GM19099 (cell line): ENCODE measurements around the gene EZH1.

Source experiments
- POLR2A ChIP-seq: IDR thresholded peaks from 3 replicates; pipeline ENCODE4 v1.6.1; 2011; ENCODE audit warnings: low read depth; ENCODE audit not compliant: insufficient read length; ENCODE audit errors: extremely low read depth

Gene EZH1

DNA sequence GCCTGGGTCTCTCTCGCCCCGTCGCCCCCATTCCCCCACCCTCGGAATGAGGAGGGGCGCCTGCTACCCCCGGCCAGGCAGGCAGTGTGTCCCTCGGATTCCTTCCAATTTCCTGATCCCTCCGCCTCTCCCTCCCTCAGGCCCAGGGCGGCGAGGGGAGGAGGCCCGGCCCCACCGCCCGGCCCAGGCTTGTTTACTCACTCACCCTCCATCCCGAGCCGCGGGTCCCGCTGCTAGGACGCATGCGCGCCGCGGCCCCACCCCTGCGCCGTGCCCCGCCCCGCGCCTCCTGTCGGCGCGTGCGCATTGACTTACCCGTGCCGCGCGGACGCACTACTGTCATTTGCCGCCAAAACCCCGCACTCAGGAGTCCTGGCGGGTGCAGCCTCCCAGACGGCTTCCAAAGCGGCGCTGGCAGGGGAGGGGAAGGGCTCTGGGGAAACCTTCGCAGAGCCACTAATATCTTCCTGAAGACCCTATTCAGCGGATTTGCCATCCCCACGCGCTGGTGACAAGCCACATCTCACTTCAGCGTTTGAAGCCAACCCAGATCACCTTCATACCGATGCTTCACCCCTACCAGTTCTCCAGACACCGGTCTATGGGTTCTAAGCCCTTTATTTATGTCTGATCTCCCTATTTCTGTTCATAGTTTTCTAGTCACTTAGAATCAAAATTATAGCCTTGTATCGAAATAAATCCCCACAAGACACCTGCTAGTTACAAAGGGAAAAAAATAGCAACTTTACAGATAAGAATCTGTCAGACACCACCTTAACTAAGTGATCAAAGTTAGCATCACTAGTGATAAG, at the start of gene EZH1:
Gene EZH1, minus strand, starts transcription at position 235 of the 812 bp plus-strand sequence. CDS start 16,099 bp downstream, outside the sequence.
- peak; percentile 72 for TF ChIP-seq POLR2A

DNA sequence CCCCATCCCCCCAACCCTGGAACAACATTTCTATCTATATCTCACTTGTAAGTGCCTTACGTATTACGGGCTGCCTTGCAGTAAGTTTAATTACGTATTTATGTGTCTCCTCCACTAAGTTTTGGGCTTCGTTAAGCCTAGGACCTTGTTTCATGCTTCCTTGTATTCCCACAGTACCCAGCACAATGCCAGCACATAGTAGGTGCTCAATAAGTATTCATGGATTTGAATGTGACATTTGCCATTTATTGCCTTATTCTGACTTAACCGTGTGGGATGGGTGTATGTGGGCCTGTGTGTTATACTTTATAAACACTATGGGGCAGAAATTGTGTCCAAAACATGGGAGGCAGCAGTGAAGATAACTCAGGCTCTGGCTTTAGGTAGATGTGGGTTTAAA, 47.7 kb upstream of the EZH1 start:
- TF ChIP-seq POLR2A, result no peak

DNA sequence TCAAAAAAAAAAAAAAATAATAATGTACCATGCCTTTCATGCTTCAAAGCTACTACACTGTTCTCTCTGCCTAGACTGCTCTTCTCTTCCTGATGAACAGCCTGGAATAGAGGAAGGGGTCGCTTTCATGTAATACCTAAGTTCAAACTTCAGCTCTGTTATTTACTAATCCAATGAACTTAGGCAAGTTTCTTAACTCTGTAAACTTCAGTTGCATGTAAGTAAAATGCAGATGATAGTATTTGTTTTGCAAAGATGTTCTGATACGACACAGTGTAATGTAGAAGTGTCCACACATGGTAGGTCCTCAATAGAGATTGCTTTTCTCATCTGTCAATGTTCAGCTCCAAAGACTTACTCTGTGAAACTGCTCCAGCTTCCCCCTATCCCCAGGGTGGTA, 47.1 kb upstream of the EZH1 start:
- no peak for TF ChIP-seq POLR2A

DNA sequence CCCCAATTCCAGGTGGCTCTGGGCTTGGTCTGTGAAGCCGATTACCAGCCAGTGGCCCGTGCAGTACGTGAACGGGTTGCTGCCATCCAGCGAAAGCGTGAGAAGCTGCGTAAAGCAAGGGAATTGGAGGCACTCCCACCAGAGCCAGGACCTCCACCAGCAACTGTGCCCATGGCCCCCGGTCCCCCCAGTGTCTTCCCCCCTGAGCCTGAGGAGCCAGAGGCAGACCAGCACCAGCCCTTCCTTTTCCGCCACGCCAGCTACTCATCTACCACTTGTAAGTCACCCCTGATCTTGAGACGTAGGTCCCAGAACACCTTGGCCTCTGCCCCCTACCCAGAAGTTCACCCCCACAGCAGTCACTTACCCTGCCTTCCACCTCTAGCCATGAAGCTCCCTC, 42.4 kb upstream of the EZH1 start:
- TF ChIP-seq POLR2A, result no peak

GRCh38 chr17:42784811-42785592, 40.2 kb upstream of the EZH1 start:
- TF ChIP-seq POLR2A, result no peak

- TF ChIP-seq POLR2A, result no peak
Observed at GRCh38 chr17:42784409-42784808, 39.6 kb upstream of the EZH1 start.

DNA sequence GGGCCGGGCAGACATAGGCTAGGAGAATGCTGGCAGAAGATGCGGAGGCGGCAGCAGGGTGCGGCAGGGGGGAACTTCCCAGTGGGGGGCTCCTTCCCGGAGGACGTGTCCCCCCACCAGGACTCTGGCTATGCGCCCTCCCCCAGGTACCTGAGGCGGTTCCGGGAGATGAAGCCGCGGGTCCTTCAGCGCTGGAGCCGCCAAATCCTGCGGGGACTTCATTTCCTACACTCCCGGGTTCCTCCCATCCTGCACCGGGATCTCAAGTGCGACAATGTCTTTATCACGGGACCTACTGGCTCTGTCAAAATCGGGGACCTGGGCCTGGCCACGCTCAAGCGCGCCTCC, 38.9 kb upstream of the EZH1 start:
- TF ChIP-seq POLR2A, result no peak

- TF ChIP-seq POLR2A, result no peak
Observed at GRCh38 chr17:42783062-42783790, 38.4 kb upstream of the EZH1 start.

- no peak for TF ChIP-seq POLR2A
Observed at GRCh38 chr17:42782166-42783061, 37.6 kb upstream of the EZH1 start.

DNA sequence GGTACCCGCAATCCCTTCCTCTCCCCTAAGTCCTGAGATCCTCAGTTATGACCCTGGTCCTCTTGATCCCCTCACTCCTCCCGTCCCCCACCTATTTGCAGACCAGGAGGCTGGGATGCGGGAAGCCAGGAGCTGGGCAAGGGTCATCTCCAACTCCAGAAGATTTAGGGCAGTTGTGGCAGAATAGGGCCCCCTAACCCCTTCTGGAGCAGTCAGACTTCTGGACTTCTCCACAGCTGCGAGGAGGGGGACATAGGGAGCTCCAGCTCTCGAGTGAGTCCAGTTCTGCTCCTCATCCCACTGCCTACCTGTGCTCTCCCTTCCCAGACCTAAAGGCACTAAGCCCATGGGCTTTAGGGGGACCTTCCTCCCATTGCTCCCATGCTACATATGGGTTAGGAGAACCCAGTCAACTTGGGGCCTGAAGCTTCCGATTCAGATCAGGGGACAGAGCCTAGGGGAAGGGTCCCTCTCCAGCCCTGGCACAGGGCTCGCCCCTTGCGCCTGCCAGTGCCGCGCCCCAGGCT, 36.9 kb upstream of the EZH1 start:
- TF ChIP-seq POLR2A, result no peak

- TF ChIP-seq POLR2A, result no peak
Observed at GRCh38 chr17:42780851-42781638, 36.2 kb upstream of the EZH1 start.

GRCh38 chr17:42779936-42780850, 35.4 kb upstream of the EZH1 start, which contains the start of gene WNK4:
WNK4 (plus strand) TSS chr17:42780610; CDS start chr17:42780699, 89 bp downstream.
- TF ChIP-seq POLR2A, result peak; percentile 12
